Spleen (tissue), 11 donors: ENCODE data around the gene KRTAP26-1. TPM values are rescaled to one million over a fixed set of nuclear protein-coding genes. Genes with fewer than 3 reads are reported as not detected.

Source experiments
- DNase-seq: peaks from one replicate; pipeline ENCODE4 v3.0.0-alpha.2; 2020
- H3K27ac ChIP-seq, 8 donors: fragments of 200-600 bp; sonication (generic) in 7 of 8; 1 replicate in 4 of 8; 2 replicates in 4 of 8; pipeline versions ENCODE4 v1.5.0 to v1.8.0; 2016 to 2021; ENCODE audit warnings: inconsistent platforms in 4 of 8, mild to moderate bottlenecking in 4 of 8, moderate library complexity in 1 of 8
- H3K27me3 ChIP-seq, 7 donors: fragments of 200-600 bp; sonication (generic) in 6 of 7; replicated peaks in 1 of 7; 1 replicate in 4 of 7; 2 replicates in 3 of 7; pipeline versions ENCODE4 v1.5.0 to v1.8.0; 2016 to 2021; ENCODE audit warnings: inconsistent platforms in 3 of 7, mild to moderate bottlenecking in 1 of 7
- H3K36me3 ChIP-seq, 6 donors: fragments of 200-600 bp; sonication (generic) in 5 of 6; 1 replicate in 4 of 6; 2 replicates in 2 of 6; pipeline versions ENCODE4 v1.5.0 to v1.8.0; 2016 to 2021; ENCODE audit warnings: inconsistent platforms in 2 of 6
- H3K4me1 ChIP-seq, 6 donors: fragments of 200-600 bp; sonication (generic) in 5 of 6; 1 replicate in 3 of 6; 2 replicates in 3 of 6; pipeline versions ENCODE4 v1.5.0 to v1.8.0; 2016 to 2021; ENCODE audit warnings: inconsistent platforms in 3 of 6
- H3K4me3 ChIP-seq, 8 donors: fragments of 200-600 bp; sonication (generic) in 7 of 8; 1 replicate in 4 of 8; 2 replicates in 4 of 8; pipeline versions ENCODE4 v1.5.0 to v1.8.0; 2016 to 2021; ENCODE audit warnings: inconsistent platforms in 4 of 8, mild to moderate bottlenecking in 4 of 8, moderate library complexity in 2 of 8
- H3K9me3 ChIP-seq, 8 donors: fragments of 200-600 bp; sonication (generic) in 7 of 8; 1 replicate in 4 of 8; 2 replicates in 4 of 8; pipeline versions ENCODE4 v1.5.0 to v1.8.0; 2016 to 2021; ENCODE audit warnings: inconsistent platforms in 4 of 8
- POLR2A ChIP-seq, 3 donors: fragments of 450-650 bp; IDR thresholded peaks; one replicate each; pipeline ENCODE4 v1.5.1; 2017; ENCODE audit warnings: antibody characterized with exemption in 3 of 3, mild to moderate bottlenecking in 1 of 3
- POLR2AphosphoS5 ChIP-seq, 3 donors: sonication (generic); formaldehyde crosslinking; IDR thresholded peaks; one replicate each; pipeline ENCODE4 v1.5.1; 2017; ENCODE audit warnings: antibody characterized with exemption in 3 of 3
- WGBS, 5 donors: extraction: QIAGEN DNeasy Blood & Tissue Kit in 3 of 5; methylation state at CpG; one replicate each; pipeline versions ENCODE4 v1.1.5 to v1.1.7; 2013 to 2018; 5-methylcytosine and 5-hydroxymethylcytosine counted together
- intact Hi-C: fragments of 100-400 bp; cut with DNase I; formaldehyde crosslinking; loops from one replicate; pipeline ENCODE4 v1.15.0; 2023; ENCODE audit warnings: low total_unique reads
- polyA plus RNA-seq, 3 donors: library from polyadenylated mRNA; stranded (reverse); fragments of 200-250 nt; gene quantifications; one replicate each; pipeline ENCODE4 v1.2.1, GENCODE V29; 2013
- total RNA-seq, 7 donors: library from RNA; depleted of rRNA in 3 of 7; stranded (reverse); fragments of >200 nt in 3 of 7; fragmentation: NEBNext Ultra II Directional in 4 of 7; extraction: Animal tissue kit (Norgen Biotek cat#: 25700) in 4 of 7; gene quantifications; one replicate each; pipeline versions ENCODE4 v1.1.0 to v1.2.1, GENCODE V29; 2016 to 2021
- TF ChIP-seq, protein P1 (sequence below), 11 experiments: fragments of 200-600 bp in 7 of 11; fragments of 450-650 bp in 4 of 11; sonication (generic) in 4 of 11; IDR thresholded peaks in 8 of 11; conservative IDR thresholded peaks in 3 of 11; 1 replicate in 7 of 11; 2 replicates in 4 of 11; pipeline versions ENCODE4 v1.4.0 to v1.8.0; 2016 to 2021; ENCODE audit warnings: antibody characterized with exemption in 11 of 11, inconsistent platforms in 4 of 11, mild to moderate bottlenecking in 1 of 11
- donor health status: healthy with polysubstance abuse.
- donor health status: DM: no; HTN: no; CAD: no; lungs with moderate emphysema.
- donor health status: DM: no; HTN: no; CAD: no.
- donor health status: Bipolar disorder and iron deficiency.
- donor health status: healthy.
- donor health status: DM: no; HTN: no; CAD: no.
- donor health status: DM: yes; HTN: yes; CAD: no.

KRTAP26-1 gene
- total and polyA plus RNA-seq, 10 donors = not detected

DNA sequence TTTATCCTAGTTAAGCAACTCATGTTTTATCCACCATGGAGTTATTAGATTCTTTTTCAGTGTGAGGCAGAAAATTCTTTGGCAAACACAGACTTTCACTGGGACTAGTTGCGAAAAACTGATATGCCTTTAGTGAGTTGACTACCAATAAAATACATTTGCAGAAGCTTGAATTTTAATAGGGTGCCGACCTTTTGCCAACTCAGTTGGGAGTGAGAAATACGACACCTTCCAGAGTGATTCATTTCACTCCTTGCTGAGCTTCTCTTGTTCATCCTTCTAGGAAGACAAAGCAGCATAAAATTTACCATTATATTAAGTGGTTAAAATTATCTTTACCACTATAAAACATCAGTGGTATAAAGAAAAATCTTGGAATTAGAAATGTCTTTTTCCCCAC, 29.5 kb upstream of the KRTAP26-1 start:
- H3K27ac ChIP-seq = no peak overlapping the region
- DNase-seq = no peak
- WGBS, 5 donors = 48 to 70% (median 50%) methylated on average over 3 of the region's 3 CpGs
- TF ChIP-seq, protein P1, sequence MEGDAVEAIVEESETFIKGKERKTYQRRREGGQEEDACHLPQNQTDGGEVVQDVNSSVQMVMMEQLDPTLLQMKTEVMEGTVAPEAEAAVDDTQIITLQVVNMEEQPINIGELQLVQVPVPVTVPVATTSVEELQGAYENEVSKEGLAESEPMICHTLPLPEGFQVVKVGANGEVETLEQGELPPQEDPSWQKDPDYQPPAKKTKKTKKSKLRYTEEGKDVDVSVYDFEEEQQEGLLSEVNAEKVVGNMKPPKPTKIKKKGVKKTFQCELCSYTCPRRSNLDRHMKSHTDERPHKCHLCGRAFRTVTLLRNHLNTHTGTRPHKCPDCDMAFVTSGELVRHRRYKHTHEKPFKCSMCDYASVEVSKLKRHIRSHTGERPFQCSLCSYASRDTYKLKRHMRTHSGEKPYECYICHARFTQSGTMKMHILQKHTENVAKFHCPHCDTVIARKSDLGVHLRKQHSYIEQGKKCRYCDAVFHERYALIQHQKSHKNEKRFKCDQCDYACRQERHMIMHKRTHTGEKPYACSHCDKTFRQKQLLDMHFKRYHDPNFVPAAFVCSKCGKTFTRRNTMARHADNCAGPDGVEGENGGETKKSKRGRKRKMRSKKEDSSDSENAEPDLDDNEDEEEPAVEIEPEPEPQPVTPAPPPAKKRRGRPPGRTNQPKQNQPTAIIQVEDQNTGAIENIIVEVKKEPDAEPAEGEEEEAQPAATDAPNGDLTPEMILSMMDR (IDR thresholded peaks at IDR 0.05 in 8 of 11, conservative IDR thresholded peaks at IDR 0.05 in 3 of 11) = no peak
- TF ChIP-seq POLR2AphosphoS5 (IDR thresholded peaks at IDR 0.05) (no peak), POLR2A (IDR thresholded peaks at IDR 0.05) (no peak)
- H3K4me1 ChIP-seq = no peaks in the 10 kb centered on the region
- no peaks in the 10 kb centered on the region for H3K36me3 ChIP-seq
- H3K4me3 ChIP-seq = no peak overlapping the region
- H3K9me3 ChIP-seq = peaks cover 0 to 5% (median 0%) of the 10 kb centered on the region in 8 donors
- intact Hi-C loops = no loop called here
- no peaks in the 10 kb centered on the region for H3K27me3 ChIP-seq

DNA sequence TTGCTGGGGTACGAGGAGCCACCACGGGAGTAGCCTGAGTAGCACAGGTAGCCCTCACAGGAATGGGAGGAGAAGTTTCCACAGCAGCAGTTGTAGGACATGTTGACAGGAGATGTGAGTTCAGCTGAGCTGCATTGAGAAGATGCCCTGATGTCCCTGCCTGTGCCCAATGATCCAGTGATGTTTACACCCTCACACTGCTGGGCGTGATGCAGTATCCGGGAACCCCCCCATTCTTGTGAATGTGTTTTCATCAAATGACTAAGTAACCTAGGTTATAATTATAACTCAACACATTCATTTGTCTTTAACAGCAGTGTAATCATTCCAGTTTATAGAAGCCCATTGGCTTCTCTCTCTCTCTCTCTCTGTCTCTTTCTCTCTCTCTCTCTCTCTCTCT, 28.4 kb upstream of the KRTAP26-1 start, which contains the start of gene KRTAP23-1:
TSS of gene KRTAP23-1 (minus strand) at position 101 of the 400 bp plus-strand sequence. CDS start at position 101, 0 bp downstream.
- Histone ChIP-seq H3K4me3 (no peak within 1 kb of the TSS), H3K27ac (no peak within 1 kb of the TSS), H3K27me3 (no peaks in the 10 kb centered on the region), H3K9me3 (peaks cover 0 to 5% (median 0%) of the 10 kb centered on the region in 8 donors), H3K4me1 (no peaks in the 10 kb centered on the region), H3K36me3 (no peaks in the 10 kb centered on the region)
- no peak for TF ChIP-seq POLR2AphosphoS5 (IDR thresholded peaks at IDR 0.05)
- TF ChIP-seq, protein P1 (IDR thresholded peaks at IDR 0.05 in 8 of 11, conservative IDR thresholded peaks at IDR 0.05 in 3 of 11) = no peak
- TF ChIP-seq POLR2A (IDR thresholded peaks at IDR 0.05) = no peak
- intact Hi-C loops = no loop called here
- no peak for DNase-seq
- 78 to 89% (median 86%) methylated on average over 3 to 4 of the region's 4 CpGs for WGBS, 5 donors

DNA sequence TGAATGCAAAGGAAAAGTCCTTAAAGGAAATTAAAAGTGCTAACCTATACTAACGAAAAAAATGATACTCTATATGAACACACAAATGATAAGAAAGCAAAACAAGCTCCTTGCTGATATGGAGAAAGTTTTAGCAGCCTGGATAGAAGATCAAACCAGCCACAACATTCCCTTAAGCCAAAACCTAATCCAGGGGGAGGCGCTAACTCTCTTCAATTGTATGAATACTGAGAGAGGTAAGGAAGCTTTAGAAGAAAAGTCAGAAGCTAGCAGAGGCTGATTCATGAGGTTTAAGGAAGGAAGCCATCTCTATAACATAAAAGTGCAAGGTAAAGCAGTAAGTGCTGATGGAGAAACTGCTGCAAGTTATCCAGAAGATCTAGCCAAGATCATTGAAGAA, 24.9 kb upstream of the KRTAP26-1 start:
- Histone ChIP-seq H3K9me3 (peaks cover 0 to 5% (median 0%) of the 10 kb centered on the region in 8 donors), H3K4me1 (no peaks in the 10 kb centered on the region), H3K4me3 (no peak overlapping the region), H3K36me3 (no peaks in the 10 kb centered on the region), H3K27ac (no peak overlapping the region), H3K27me3 (no peaks in the 10 kb centered on the region)
- TF ChIP-seq POLR2AphosphoS5 (IDR thresholded peaks at IDR 0.05) (no peak), POLR2A (IDR thresholded peaks at IDR 0.05) (no peak)
- TF ChIP-seq, protein P1 (IDR thresholded peaks at IDR 0.05 in 8 of 11, conservative IDR thresholded peaks at IDR 0.05 in 3 of 11) = no peak
- intact Hi-C loops = no loop called here
- WGBS, 5 donors = 60 to 73% (median 65%) methylated on average over 2 of the region's 2 CpGs
- no peak for DNase-seq

DNA sequence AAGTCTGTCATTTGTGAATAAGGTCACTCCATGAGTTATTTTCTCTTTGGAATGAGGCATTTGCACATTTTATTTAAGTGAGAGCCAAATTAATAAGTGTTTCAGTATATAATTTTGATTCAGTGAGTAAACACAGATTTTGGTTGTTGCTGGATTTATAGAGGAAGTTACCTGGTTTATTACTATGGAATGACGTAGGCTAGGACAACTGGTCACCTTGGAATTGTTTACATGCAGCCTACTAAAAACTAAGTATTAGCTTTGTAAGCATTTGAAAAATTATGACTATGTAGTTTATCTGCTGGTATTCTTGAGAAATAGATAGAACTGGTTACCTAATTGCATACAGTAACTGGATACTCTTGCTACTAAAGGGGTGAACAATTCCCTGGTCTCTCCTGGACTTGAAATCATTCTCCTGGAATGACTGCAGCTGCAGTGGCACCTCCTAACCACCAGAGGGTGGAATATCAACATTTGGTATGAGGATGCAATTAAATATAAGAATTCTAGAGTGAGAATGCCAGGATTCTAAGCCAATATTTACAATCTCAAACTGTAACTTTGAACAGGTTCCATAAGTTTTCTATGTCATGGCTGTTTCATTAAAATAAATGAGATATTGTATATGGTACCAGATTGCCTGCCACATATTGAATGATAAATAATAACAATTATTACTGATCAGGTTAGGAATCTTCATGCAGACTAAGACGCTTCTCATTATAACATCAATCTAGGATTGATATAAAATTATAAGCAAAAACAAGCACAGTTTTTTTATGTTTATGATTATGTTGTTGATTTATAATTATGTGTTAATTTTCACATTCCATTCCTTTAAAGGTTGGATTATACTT, 20.8 kb upstream of the KRTAP26-1 start:
- DNase-seq = no peak
- TF ChIP-seq, protein P1 (IDR thresholded peaks at IDR 0.05 in 8 of 11, conservative IDR thresholded peaks at IDR 0.05 in 3 of 11) = peak; percentile 34 to 78 (median 62)
- no peak for TF ChIP-seq POLR2A (IDR thresholded peaks at IDR 0.05)
- TF ChIP-seq POLR2AphosphoS5 (IDR thresholded peaks at IDR 0.05) = no peak
- Histone ChIP-seq H3K9me3 (peaks cover 0 to 5% (median 0%) of the 10 kb centered on the region in 8 donors), H3K27ac (no peak overlapping the region), H3K36me3 (no peaks in the 10 kb centered on the region), H3K27me3 (no peaks in the 10 kb centered on the region), H3K4me3 (no peak overlapping the region), H3K4me1 (no peaks in the 10 kb centered on the region)
- intact Hi-C loops = loop anchor here (5.0 kb wide), 1 partner anchor 746 kb away; no protein-coding TSS in a partner anchor
- 82 to 92% (median 83%) methylated on average over 2 of the region's 2 CpGs for WGBS, 5 donors
